A549 (cell line): Measurements from ENCODE around the gene UROC1.

Experiments
- FOSL2 ChIP-seq, 2 experiments: fragments of 450-650 bp in 1 of 2; fragments of >200 bp in 1 of 2; sonication (Bioruptor Twin) in 1 of 2; formaldehyde crosslinking; IDR thresholded peaks; 2 replicates each; pipeline versions ENCODE4 v1.5.0 to v1.6.1; 2016 to 2020; ENCODE audit warnings: mild to moderate bottlenecking in 1 of 2, moderate library complexity in 1 of 2
- POLR2A ChIP-seq: IDR thresholded peaks from 2 replicates; pipeline ENCODE4 v1.6.1; 2012; ENCODE audit warnings: mild to moderate bottlenecking, low read length
- TF ChIP-seq, protein P1 (sequence below): fragments of >200 bp; sonication (Bioruptor Twin); formaldehyde crosslinking; IDR thresholded peaks from 3 replicates; pipeline ENCODE4 v1.5.1; 2016

DNA sequence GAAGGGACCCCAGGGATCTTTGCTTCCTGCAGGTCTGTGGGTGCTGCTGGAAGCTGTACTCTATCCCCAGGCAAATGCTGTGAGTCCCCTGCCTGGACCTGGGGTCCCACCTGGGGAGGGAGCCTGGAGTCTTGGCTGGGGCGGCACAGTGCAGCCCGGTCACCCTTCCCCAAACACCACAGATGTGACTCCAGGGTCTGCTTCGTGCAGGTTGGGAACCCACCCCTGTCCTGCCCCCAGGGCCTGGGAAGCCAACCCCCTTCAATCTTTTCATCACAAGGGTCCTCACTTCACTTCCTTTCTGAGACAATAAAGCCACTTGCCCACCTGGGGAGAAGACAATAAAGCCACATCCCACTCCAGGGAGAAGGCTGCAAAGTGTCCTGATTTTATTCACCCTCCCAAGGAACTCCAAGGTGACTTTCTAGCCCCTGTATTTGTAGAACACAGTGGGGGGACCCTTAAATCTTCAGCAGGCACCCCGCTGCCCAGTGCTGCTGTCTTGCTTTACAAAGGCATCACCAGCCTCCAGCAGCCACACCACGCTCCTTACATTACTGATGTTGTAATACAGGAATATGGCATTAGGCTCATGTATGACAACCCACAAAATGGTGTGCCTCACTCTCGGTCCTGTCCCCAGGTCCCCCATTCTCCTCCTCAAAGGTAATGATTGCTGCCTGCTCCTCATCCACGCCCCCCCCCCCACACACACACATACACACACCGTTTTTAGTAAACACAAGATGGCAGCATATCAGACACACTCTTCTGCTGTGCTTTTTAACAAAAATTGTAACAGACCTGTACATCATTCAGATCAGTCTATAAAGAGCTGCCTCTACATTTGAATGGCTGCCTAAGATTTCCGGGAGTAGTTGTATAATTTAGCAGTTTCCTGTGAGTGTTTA, 31.2 kb upstream of the UROC1 start:
- TF ChIP-seq, protein P1, sequence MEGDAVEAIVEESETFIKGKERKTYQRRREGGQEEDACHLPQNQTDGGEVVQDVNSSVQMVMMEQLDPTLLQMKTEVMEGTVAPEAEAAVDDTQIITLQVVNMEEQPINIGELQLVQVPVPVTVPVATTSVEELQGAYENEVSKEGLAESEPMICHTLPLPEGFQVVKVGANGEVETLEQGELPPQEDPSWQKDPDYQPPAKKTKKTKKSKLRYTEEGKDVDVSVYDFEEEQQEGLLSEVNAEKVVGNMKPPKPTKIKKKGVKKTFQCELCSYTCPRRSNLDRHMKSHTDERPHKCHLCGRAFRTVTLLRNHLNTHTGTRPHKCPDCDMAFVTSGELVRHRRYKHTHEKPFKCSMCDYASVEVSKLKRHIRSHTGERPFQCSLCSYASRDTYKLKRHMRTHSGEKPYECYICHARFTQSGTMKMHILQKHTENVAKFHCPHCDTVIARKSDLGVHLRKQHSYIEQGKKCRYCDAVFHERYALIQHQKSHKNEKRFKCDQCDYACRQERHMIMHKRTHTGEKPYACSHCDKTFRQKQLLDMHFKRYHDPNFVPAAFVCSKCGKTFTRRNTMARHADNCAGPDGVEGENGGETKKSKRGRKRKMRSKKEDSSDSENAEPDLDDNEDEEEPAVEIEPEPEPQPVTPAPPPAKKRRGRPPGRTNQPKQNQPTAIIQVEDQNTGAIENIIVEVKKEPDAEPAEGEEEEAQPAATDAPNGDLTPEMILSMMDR, result no peak
- TF ChIP-seq POLR2A (no peak), FOSL2 (IDR thresholded peaks at IDR 0.05) (no peak), FOSL2 (CRISPR knock-in tag; IDR thresholded peaks at IDR 0.05) (no peak)
